Ectodermal cell (in vitro differentiated cells): ENCODE results near the gene NR6A1.

Source experiments
- H3K27ac ChIP-seq: 2 replicates; pipeline ENCODE4 v1.7.0; 2013; ENCODE audit warnings: mild to moderate bottlenecking, low read depth, low read length; ENCODE audit not compliant: insufficient read depth, poor library complexity, severe bottlenecking
- H3K27me3 ChIP-seq: 2 replicates; pipeline ENCODE4 v1.7.0; 2013; ENCODE audit warnings: mild to moderate bottlenecking, low read length; ENCODE audit not compliant: insufficient read depth, control insufficient read depth, poor library complexity, severe bottlenecking
- H3K36me3 ChIP-seq: one replicate; pipeline ENCODE4 v1.7.0; 2013; ENCODE audit warnings: low read length; ENCODE audit not compliant: control insufficient read depth, insufficient read depth
- H3K4me1 ChIP-seq: one replicate; pipeline ENCODE4 v1.7.0; 2013; ENCODE audit warnings: low read length; ENCODE audit not compliant: control insufficient read depth, insufficient read depth
- H3K4me3 ChIP-seq: 2 replicates; pipeline ENCODE4 v1.7.0; 2013; ENCODE audit warnings: low read depth, low read length, control low read depth; ENCODE audit not compliant: insufficient read depth
- H3K9me3 ChIP-seq: 2 replicates; pipeline ENCODE4 v1.7.0; 2013; ENCODE audit warnings: mild to moderate bottlenecking, low read length, moderate library complexity; ENCODE audit not compliant: control insufficient read depth
- WGBS, 2 experiments: methylation state at CpG; one replicate each; pipeline ENCODE4 v1.1.7; 2013; ENCODE audit warnings: missing lambda C conversion rate in 2 of 2; 5-methylcytosine and 5-hydroxymethylcytosine counted together

The NR6A1 gene

GRCh38 chr9:124583134-124583533, 188.0 kb downstream of the NR6A1 start:
- no peaks in the 10 kb centered on the region for H3K4me1 ChIP-seq
- peak overlapping the region; percentile 6 for H3K27ac ChIP-seq
- WGBS, 2 experiments, result 81 to 85% methylated on average over 1 of the region's 1 CpG
- peaks cover 8% of the 10 kb centered on the region for H3K36me3 ChIP-seq
- H3K27me3 ChIP-seq, result no peaks in the 10 kb centered on the region
- no peak overlapping the region for H3K4me3 ChIP-seq
- peaks cover 2% of the 10 kb centered on the region for H3K9me3 ChIP-seq

GRCh38 chr9:124580186-124580585, 190.9 kb downstream of the NR6A1 start:
- H3K9me3 ChIP-seq, result peaks cover 2% of the 10 kb centered on the region
- 85 to 97% methylated on average over 1 of the region's 1 CpG for WGBS, 2 experiments
- H3K27me3 ChIP-seq, result no peaks in the 10 kb centered on the region
- H3K4me1 ChIP-seq, result no peaks in the 10 kb centered on the region
- H3K36me3 ChIP-seq, result peaks cover 3% of the 10 kb centered on the region
- no peak overlapping the region for H3K27ac ChIP-seq
- no peak overlapping the region for H3K4me3 ChIP-seq

- Histone ChIP-seq H3K27ac (no peak overlapping the region), H3K36me3 (peaks cover 3% of the 10 kb centered on the region), H3K9me3 (peaks cover 2% of the 10 kb centered on the region), H3K4me3 (no peak overlapping the region), H3K27me3 (no peaks in the 10 kb centered on the region), H3K4me1 (no peaks in the 10 kb centered on the region)
- WGBS, 2 experiments, result 93 to 99% methylated on average over 4 to 6 of the region's 6 CpGs
Observed at GRCh38 chr9:124576751-124577150, 194.4 kb downstream of the NR6A1 start.

GRCh38 chr9:124574534-124575375, 196.4 kb downstream of the NR6A1 start:
- Histone ChIP-seq H3K4me3 (no peak overlapping the region), H3K27me3 (no peaks in the 10 kb centered on the region), H3K4me1 (peaks cover 7% of the 10 kb centered on the region), H3K9me3 (no peaks in the 10 kb centered on the region), H3K27ac (no peak overlapping the region), H3K36me3 (peaks cover 2% of the 10 kb centered on the region)
- WGBS, 2 experiments, result 92% methylated on average over 8 to 9 of the region's 10 CpGs

- Histone ChIP-seq H3K4me3 (no peak overlapping the region), H3K9me3 (no peaks in the 10 kb centered on the region), H3K4me1 (peaks cover 14% of the 10 kb centered on the region), H3K27ac (no peak overlapping the region), H3K27me3 (no peaks in the 10 kb centered on the region), H3K36me3 (no peaks in the 10 kb centered on the region)
- WGBS, 2 experiments, result 93 to 96% methylated on average over 4 of the region's 4 CpGs
Observed at GRCh38 chr9:124570942-124571666, 200.0 kb downstream of the NR6A1 start.

GRCh38 chr9:124569942-124570341, 201.2 kb downstream of the NR6A1 start:
- Histone ChIP-seq H3K4me3 (no peak overlapping the region), H3K4me1 (peaks cover 14% of the 10 kb centered on the region), H3K9me3 (no peaks in the 10 kb centered on the region), H3K27me3 (no peaks in the 10 kb centered on the region), H3K27ac (no peak overlapping the region), H3K36me3 (no peaks in the 10 kb centered on the region)
- WGBS, 2 experiments, result 83 to 88% methylated on average over 2 of the region's 2 CpGs

GRCh38 chr9:124567362-124567761, 203.7 kb downstream of the NR6A1 start:
- Histone ChIP-seq H3K4me3 (no peak overlapping the region), H3K4me1 (peaks cover 24% of the 10 kb centered on the region), H3K9me3 (no peaks in the 10 kb centered on the region), H3K27me3 (no peaks in the 10 kb centered on the region), H3K36me3 (no peaks in the 10 kb centered on the region), H3K27ac (no peak overlapping the region)
- 91 to 92% methylated on average over 4 of the region's 4 CpGs for WGBS, 2 experiments

- 77 to 88% methylated on average over 5 to 6 of the region's 6 CpGs for WGBS, 2 experiments
- no peak overlapping the region for H3K4me3 ChIP-seq
- H3K27ac ChIP-seq, result no peak overlapping the region
- H3K27me3 ChIP-seq, result no peaks in the 10 kb centered on the region
- H3K9me3 ChIP-seq, result no peaks in the 10 kb centered on the region
- H3K4me1 ChIP-seq, result peaks cover 10% of the 10 kb centered on the region
- no peaks in the 10 kb centered on the region for H3K36me3 ChIP-seq
Observed at GRCh38 chr9:124562328-124562727, 208.8 kb downstream of the NR6A1 start.

- H3K27ac ChIP-seq, result no peak overlapping the region
- H3K9me3 ChIP-seq, result no peaks in the 10 kb centered on the region
- H3K27me3 ChIP-seq, result no peaks in the 10 kb centered on the region
- 89 to 95% methylated on average over 2 of the region's 2 CpGs for WGBS, 2 experiments
- H3K4me1 ChIP-seq, result peaks cover 10% of the 10 kb centered on the region
- no peaks in the 10 kb centered on the region for H3K36me3 ChIP-seq
- no peak overlapping the region for H3K4me3 ChIP-seq
Observed at GRCh38 chr9:124559871-124560270, 211.2 kb downstream of the NR6A1 start.

GRCh38 chr9:124558777-124559470, 212.2 kb downstream of the NR6A1 start:
- 95 to 100% methylated on average over 2 to 3 of the region's 4 CpGs for WGBS, 2 experiments
- H3K27ac ChIP-seq, result no peak overlapping the region
- peaks cover 10% of the 10 kb centered on the region for H3K4me1 ChIP-seq
- H3K27me3 ChIP-seq, result no peaks in the 10 kb centered on the region
- H3K36me3 ChIP-seq, result no peaks in the 10 kb centered on the region
- H3K9me3 ChIP-seq, result no peaks in the 10 kb centered on the region
- H3K4me3 ChIP-seq, result no peak overlapping the region
